ENCODE results near the gene SPTB.

DNA sequence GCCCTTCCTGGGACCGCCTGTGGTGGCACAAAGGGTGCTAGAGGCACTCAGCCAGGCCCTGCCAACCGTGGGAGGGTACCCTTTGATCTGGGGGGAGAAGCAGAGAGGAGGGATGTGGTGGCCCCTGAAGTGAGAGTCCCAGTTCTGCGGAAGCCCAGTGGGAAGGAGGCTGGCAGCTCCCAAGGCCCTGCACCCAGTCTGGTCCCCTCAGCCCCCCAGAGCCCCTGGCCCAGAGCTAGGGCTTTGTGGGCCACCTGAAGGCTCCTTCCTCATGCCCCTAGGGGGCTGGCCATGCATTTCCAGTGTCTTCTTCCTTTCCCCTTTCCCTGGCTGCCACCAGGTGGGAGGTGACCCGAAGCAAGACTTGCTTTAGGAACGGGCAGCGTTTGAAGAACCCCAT lies 131.2 kb downstream of the SPTB start:
- TF ChIP-seq, protein P1, sequence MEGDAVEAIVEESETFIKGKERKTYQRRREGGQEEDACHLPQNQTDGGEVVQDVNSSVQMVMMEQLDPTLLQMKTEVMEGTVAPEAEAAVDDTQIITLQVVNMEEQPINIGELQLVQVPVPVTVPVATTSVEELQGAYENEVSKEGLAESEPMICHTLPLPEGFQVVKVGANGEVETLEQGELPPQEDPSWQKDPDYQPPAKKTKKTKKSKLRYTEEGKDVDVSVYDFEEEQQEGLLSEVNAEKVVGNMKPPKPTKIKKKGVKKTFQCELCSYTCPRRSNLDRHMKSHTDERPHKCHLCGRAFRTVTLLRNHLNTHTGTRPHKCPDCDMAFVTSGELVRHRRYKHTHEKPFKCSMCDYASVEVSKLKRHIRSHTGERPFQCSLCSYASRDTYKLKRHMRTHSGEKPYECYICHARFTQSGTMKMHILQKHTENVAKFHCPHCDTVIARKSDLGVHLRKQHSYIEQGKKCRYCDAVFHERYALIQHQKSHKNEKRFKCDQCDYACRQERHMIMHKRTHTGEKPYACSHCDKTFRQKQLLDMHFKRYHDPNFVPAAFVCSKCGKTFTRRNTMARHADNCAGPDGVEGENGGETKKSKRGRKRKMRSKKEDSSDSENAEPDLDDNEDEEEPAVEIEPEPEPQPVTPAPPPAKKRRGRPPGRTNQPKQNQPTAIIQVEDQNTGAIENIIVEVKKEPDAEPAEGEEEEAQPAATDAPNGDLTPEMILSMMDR (IDR thresholded peaks at IDR 0.05) = no peak
- TF ChIP-seq POLR2A (IDR thresholded peaks at IDR 0.05) = no peak
